ENCODE results near the gene MIER1. TPM values are rescaled to one million over a fixed set of nuclear protein-coding genes. Genes with fewer than 3 reads are reported as not detected.
"Not testable (repeated sequence)": the region's sequence is repeated elsewhere in the genome, so short reads cannot be mapped to it uniquely, and the experiment has no call there.

The MIER1 gene
- total RNA-seq, 1 donor from 2014 or later: 31.4 TPM

DNA sequence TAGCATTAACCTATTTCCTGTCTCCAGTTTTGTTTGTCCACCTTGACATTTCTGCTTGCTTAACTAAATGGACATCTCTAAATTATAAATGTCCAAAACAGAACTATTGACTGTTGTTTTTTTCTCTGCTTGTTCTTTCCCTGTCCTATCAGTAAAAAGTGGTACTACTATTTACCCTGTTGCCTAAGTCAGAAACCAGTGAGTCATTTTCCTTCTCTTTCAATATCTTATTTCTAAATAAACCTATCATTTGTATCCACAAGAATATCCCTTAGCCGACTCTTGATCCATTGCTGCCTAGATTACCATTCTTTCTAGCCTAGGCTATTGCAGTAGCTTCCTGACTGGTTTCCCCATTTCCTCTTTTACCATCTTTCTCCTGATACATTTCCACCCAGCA, 22.5 kb downstream of the MIER1 start:
- Mint-ChIP-seq H3K4me3 (no peak overlapping the region), H3K9me3 (no peaks in the 10 kb centered on the region), H3K27me3 (ENCODE audit: low read depth) (no peaks in the 10 kb centered on the region), H3K27ac (ENCODE audit: unreplicated experiment) (peak overlapping the region; percentile 9), H3K36me3 (ENCODE audit: low read depth) (peaks cover 3% of the 10 kb centered on the region), H3K4me1 (no peaks in the 10 kb centered on the region)
- TF ChIP-seq, protein P1, sequence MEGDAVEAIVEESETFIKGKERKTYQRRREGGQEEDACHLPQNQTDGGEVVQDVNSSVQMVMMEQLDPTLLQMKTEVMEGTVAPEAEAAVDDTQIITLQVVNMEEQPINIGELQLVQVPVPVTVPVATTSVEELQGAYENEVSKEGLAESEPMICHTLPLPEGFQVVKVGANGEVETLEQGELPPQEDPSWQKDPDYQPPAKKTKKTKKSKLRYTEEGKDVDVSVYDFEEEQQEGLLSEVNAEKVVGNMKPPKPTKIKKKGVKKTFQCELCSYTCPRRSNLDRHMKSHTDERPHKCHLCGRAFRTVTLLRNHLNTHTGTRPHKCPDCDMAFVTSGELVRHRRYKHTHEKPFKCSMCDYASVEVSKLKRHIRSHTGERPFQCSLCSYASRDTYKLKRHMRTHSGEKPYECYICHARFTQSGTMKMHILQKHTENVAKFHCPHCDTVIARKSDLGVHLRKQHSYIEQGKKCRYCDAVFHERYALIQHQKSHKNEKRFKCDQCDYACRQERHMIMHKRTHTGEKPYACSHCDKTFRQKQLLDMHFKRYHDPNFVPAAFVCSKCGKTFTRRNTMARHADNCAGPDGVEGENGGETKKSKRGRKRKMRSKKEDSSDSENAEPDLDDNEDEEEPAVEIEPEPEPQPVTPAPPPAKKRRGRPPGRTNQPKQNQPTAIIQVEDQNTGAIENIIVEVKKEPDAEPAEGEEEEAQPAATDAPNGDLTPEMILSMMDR (conservative IDR thresholded peaks at IDR 0.05): no peak
- no peak for DNase-seq (ENCODE audit: low read depth, low spot score)

DNA sequence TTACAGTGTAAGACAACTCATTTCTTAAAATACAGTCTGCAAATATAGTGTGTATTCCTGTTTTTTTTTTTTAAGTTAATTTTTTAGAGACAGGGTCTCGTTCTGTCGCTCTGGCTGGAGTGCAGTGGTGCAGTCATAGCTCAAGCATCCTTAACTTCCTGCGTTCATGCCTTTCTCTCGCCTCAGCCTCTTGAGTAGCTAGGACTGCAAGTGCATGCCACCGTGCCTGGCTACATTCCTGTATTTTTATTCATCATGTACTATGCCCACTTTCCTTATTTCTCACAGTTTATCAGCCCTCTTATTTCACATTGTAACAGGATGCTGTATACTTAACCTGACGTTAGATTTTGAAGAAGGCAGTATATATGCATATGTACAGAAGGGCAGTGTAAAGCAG, 26.7 kb downstream of the MIER1 start:
- no peak overlapping the region for H3K27ac Mint-ChIP-seq (ENCODE audit: unreplicated experiment)
- DNase-seq (ENCODE audit: low read depth, low spot score): no peak
- H3K36me3 Mint-ChIP-seq (ENCODE audit: low read depth): peaks cover 10% of the 10 kb centered on the region
- H3K27me3 Mint-ChIP-seq (ENCODE audit: low read depth): no peaks in the 10 kb centered on the region
- no peak overlapping the region for H3K4me3 Mint-ChIP-seq
- TF ChIP-seq, protein P1 (conservative IDR thresholded peaks at IDR 0.05): no peak
- H3K4me1 Mint-ChIP-seq: no peaks in the 10 kb centered on the region
- H3K9me3 Mint-ChIP-seq: no peaks in the 10 kb centered on the region

DNA sequence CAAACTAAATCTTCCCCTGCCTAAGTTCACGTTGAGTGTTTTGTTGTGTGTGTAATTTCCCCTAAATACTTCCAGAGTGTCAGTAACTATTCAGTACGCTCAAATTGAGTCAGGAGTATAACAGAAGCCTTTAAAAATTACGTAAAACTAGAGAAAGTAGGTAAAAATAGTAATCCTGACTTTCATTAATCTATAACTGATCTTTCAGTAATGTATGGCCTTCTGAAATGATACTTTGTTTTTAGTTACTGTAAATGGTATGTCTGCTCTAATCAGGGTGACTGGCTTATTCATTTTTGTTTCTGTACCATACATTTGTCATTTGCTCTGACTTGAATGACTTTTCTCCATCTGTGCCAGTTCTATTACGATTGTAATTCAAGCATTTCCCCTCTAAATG, 29.4 kb downstream of the MIER1 start:
- no peaks in the 10 kb centered on the region for H3K27me3 Mint-ChIP-seq (ENCODE audit: low read depth)
- H3K36me3 Mint-ChIP-seq (ENCODE audit: low read depth): peaks cover 10% of the 10 kb centered on the region
- TF ChIP-seq, protein P1 (conservative IDR thresholded peaks at IDR 0.05): no peak
- no peak overlapping the region for H3K27ac Mint-ChIP-seq (ENCODE audit: unreplicated experiment)
- no peak for DNase-seq (ENCODE audit: low read depth, low spot score)
- H3K9me3 Mint-ChIP-seq: no peaks in the 10 kb centered on the region
- no peaks in the 10 kb centered on the region for H3K4me1 Mint-ChIP-seq
- H3K4me3 Mint-ChIP-seq: no peak overlapping the region

DNA sequence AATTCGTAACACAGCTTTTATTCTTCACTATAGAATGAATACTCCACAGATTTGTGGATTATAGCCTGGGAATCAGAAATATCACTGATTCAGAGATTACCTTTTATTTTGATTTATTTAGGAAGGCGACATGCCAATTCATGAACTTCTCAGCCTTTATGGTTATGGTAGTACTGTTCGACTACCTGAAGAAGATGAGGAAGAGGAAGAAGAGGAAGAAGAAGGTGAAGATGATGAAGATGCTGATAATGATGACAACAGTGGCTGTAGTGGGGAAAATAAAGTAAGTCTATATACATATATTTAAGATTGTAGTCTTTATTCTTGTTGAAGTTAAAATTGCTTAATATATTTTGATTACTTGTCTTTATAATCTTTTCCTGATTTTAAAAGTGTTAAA, 33.1 kb downstream of the MIER1 start:
- H3K27ac Mint-ChIP-seq (ENCODE audit: unreplicated experiment): no peak overlapping the region
- DNase-seq (ENCODE audit: low read depth, low spot score): no peak
- peaks cover 10% of the 10 kb centered on the region for H3K36me3 Mint-ChIP-seq (ENCODE audit: low read depth)
- no peak overlapping the region for H3K4me3 Mint-ChIP-seq
- no peaks in the 10 kb centered on the region for H3K9me3 Mint-ChIP-seq
- no peaks in the 10 kb centered on the region for H3K4me1 Mint-ChIP-seq
- TF ChIP-seq, protein P1 (conservative IDR thresholded peaks at IDR 0.05): no peak
- no peaks in the 10 kb centered on the region for H3K27me3 Mint-ChIP-seq (ENCODE audit: low read depth)

DNA sequence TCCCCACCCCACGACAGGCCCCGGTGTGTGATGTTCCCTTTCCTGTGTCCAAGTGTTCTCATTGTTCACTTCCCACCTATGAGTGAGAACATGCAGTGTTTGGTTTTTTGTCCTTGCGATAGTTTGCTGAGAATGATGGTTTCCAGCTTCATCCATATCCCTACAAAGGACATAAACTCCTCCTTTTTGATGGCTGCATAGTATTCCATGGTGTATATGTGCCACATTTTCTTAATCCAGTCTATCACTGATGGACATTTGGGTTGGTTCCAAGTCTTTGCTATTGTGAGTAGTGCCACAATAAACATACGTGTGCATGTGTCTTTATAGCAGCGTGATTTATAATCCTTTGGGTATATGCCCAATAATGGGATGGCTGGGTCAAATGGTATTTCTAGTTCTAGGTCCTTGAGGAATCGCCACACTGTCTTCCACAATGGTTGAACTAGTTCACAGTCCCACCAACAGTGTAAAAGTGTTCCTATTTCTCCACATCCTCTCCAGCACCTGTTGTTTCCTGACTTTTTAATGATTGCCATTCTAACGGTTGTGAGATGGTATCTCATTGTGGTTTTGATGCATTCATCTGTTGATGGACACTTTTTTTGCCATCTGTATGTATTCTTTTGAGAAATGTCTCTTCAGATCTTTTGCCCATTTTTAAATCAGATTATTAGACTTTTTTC, 41.5 kb downstream of the MIER1 start:
- H3K4me1 Mint-ChIP-seq; H3K4me3 Mint-ChIP-seq; H3K9me3 Mint-ChIP-seq; H3K27me3 Mint-ChIP-seq (ENCODE audit: low read depth); DNase-seq (ENCODE audit: low read depth, low spot score); H3K27ac Mint-ChIP-seq (ENCODE audit: unreplicated experiment): not testable (repeated sequence)
- peaks cover 34% of the 10 kb centered on the region for H3K36me3 Mint-ChIP-seq (ENCODE audit: low read depth)

DNA sequence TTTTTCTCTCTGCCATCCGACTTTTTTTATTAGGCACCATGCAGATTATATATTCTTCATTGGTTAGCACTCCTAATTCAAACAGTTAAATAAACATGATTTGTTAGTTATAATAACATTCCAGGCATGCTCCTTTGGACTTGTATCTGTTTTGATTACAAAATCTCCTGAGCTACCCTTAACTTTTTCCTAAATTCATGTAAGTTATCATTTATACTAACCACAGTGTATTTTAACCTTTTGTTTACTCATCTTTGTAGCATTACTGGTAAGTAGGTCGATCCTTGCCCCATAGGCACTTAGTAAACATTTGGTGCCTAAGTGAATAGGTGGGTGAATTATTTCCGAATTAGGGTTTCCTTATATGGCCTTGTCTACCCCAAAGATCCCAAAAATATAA, 43.8 kb downstream of the MIER1 start:
- DNase-seq (ENCODE audit: low read depth, low spot score): no peak
- peaks cover 4% of the 10 kb centered on the region for H3K9me3 Mint-ChIP-seq
- H3K27ac Mint-ChIP-seq (ENCODE audit: unreplicated experiment): no peak overlapping the region
- TF ChIP-seq, protein P1 (conservative IDR thresholded peaks at IDR 0.05): no peak
- H3K4me3 Mint-ChIP-seq: no peak overlapping the region
- H3K4me1 Mint-ChIP-seq: no peaks in the 10 kb centered on the region
- H3K36me3 Mint-ChIP-seq (ENCODE audit: low read depth): peaks cover 34% of the 10 kb centered on the region
- H3K27me3 Mint-ChIP-seq (ENCODE audit: low read depth): no peaks in the 10 kb centered on the region
